H1 (cell line): Measurements from ENCODE around the gene TNS3. TPM values are rescaled to one million over a fixed set of nuclear protein-coding genes. Genes with fewer than 3 reads are reported as not detected.

ENCODE experiments used
- CTCF ChIA-PET: fragments of 300-600 bp; sonication (Branson Sonifier 250); formaldehyde crosslinking; loops from one replicate; lab custom pipeline; 2021; ENCODE audit not compliant: partially characterized antibody; lab: Charles Lee
- POLR2A ChIA-PET: fragments of 300-600 bp; sonication (Branson Sonifier 250); formaldehyde crosslinking; loops from one replicate; lab custom pipeline; 2021; ENCODE audit warnings: inconsistent platforms; ENCODE audit not compliant: partially characterized antibody; lab: Charles Lee
- DNase-seq, 2 experiments: peaks; one replicate each; pipeline versions ENCODE4 v3.0.0 to v3.0.0-alpha.2; 2010 to 2022; ENCODE audit warnings: low spot score in 2 of 2, low read depth in 1 of 2, mixed read lengths in 1 of 2
- FAIRE-seq: peaks from 2 replicates; lab custom pipeline; 2011; peaks lifted over from hg19 to GRCh38; lab: Jason Lieb, UNC
- H2AFZ ChIP-seq: 2 replicates; pipeline ENCODE4 v1.8.1; 2012; ENCODE audit warnings: low read length, inconsistent platforms
- H2AK5ac ChIP-seq: 2 replicates; pipeline ENCODE4 v1.6.1; 2013; ENCODE audit warnings: low read depth, low read length
- H2BK120ac ChIP-seq: replicated peaks from 2 replicates; pipeline ENCODE3; 2013; ENCODE audit warnings: low read depth, low read length, inconsistent platforms
- H2BK12ac ChIP-seq: 2 replicates; pipeline ENCODE4 v1.6.1; 2013; ENCODE audit warnings: low read depth, low read length
- H2BK15ac ChIP-seq: 2 replicates; pipeline ENCODE4 v1.6.1; 2013; ENCODE audit warnings: low read length
- H2BK20ac ChIP-seq: 2 replicates; pipeline ENCODE4 v1.6.1; 2013; ENCODE audit warnings: low read length
- H2BK5ac ChIP-seq: 2 replicates; pipeline ENCODE4 v1.6.1; 2013; ENCODE audit warnings: low read depth, low read length
- H3K14ac ChIP-seq: 2 replicates; pipeline ENCODE4 v1.6.1; 2013; ENCODE audit warnings: inconsistent platforms; ENCODE audit not compliant: insufficient read length
- H3K18ac ChIP-seq: 2 replicates; pipeline ENCODE4 v1.6.1; 2013; ENCODE audit warnings: low read length; ENCODE audit errors: extremely low read depth
- H3K23ac ChIP-seq: 2 replicates; pipeline ENCODE4 v1.6.1; 2013; ENCODE audit warnings: inconsistent platforms; ENCODE audit not compliant: insufficient read length
- H3K23me2 ChIP-seq: 2 replicates; pipeline ENCODE4 v1.6.1; 2013; ENCODE audit warnings: low read depth, low read length
- H3K27ac ChIP-seq: 2 replicates; pipeline ENCODE4 v1.6.1; 2011; ENCODE audit warnings: low read depth, low read length, inconsistent platforms
- H3K27me3 ChIP-seq, 4 experiments: replicated peaks in 1 of 4; 1 replicate in 1 of 4; 2 replicates in 3 of 4; pipeline versions ENCODE4 v1.6.1 to v1.8.1; 2011 to 2013; ENCODE audit warnings: low read length in 3 of 4, mild to moderate bottlenecking in 3 of 4, inconsistent platforms in 2 of 4, mixed read lengths in 2 of 4, moderate library complexity in 1 of 4; ENCODE audit not compliant: control insufficient read depth in 3 of 4, insufficient read depth in 3 of 4; ENCODE audit errors: extremely low read depth in 1 of 4
- H3K36me3 ChIP-seq, 4 experiments: 2 replicates each; pipeline versions ENCODE4 v1.6.1 to v1.8.1; 2011 to 2013; ENCODE audit warnings: mild to moderate bottlenecking in 4 of 4, low read length in 3 of 4, moderate library complexity in 2 of 4, control low read depth in 1 of 4, inconsistent platforms in 1 of 4; ENCODE audit not compliant: insufficient read depth in 4 of 4, control insufficient read depth in 2 of 4
- H3K4ac ChIP-seq: replicated peaks from 2 replicates; pipeline ENCODE3; 2013; ENCODE audit warnings: low read length, low read depth, mixed read lengths, inconsistent platforms; ENCODE audit not compliant: insufficient read length
- H3K4me1 ChIP-seq, 4 experiments: replicated peaks in 1 of 4; 1 replicate in 1 of 4; 2 replicates in 3 of 4; pipeline versions ENCODE4 v1.6.1 to v1.8.1; 2011 to 2013; ENCODE audit warnings: low read length in 3 of 4, inconsistent platforms in 2 of 4, mixed read lengths in 1 of 4; ENCODE audit not compliant: insufficient read depth in 4 of 4, control insufficient read depth in 3 of 4
- H3K4me2 ChIP-seq, 2 experiments: 2 replicates each; pipeline versions ENCODE4 v1.6.1 to v1.8.1; 2011 to 2013; ENCODE audit warnings: low read depth in 2 of 2, low read length in 2 of 2, control low read depth in 1 of 2, inconsistent platforms in 1 of 2, mild to moderate bottlenecking in 1 of 2; ENCODE audit not compliant: insufficient read depth in 1 of 2
- H3K4me3 ChIP-seq, 4 experiments: fragments of 200-600, 300-600 bp in 1 of 4; sonication (generic), shearing (Covaris generic), sonication (Bioruptor Twin) in 1 of 4; 2 replicates each; pipeline versions ENCODE4 v1.5.1 to v1.8.1; 2011 to 2016; ENCODE audit warnings: low read length in 4 of 4, low read depth in 3 of 4, control low read depth in 2 of 4, inconsistent platforms in 2 of 4, mild to moderate bottlenecking in 2 of 4, mixed read lengths in 1 of 4, moderate library complexity in 1 of 4; ENCODE audit not compliant: insufficient read depth in 2 of 4; ENCODE audit errors: extremely low read depth in 1 of 4
- H3K56ac ChIP-seq: replicated peaks from 2 replicates; pipeline ENCODE3; 2013; ENCODE audit warnings: low read depth, mild to moderate bottlenecking, mixed read lengths, low read length, inconsistent platforms; ENCODE audit not compliant: insufficient read length
- H3K79me1 ChIP-seq: 2 replicates; pipeline ENCODE4 v1.6.1; 2013; ENCODE audit warnings: low read depth, low read length, control low read depth
- H3K79me2 ChIP-seq, 2 experiments: 2 replicates each; pipeline versions ENCODE4 v1.6.1 to v1.8.1; 2012 to 2013; ENCODE audit warnings: low read length in 2 of 2, mild to moderate bottlenecking in 2 of 2, inconsistent platforms in 1 of 2; ENCODE audit not compliant: insufficient read depth in 2 of 2, control insufficient read depth in 1 of 2
- H3K9ac ChIP-seq, 4 experiments: replicated peaks in 1 of 4; 1 replicate in 1 of 4; 2 replicates in 3 of 4; pipeline versions ENCODE4 v1.6.1 to v1.8.1; 2011 to 2013; ENCODE audit warnings: low read depth in 3 of 4, low read length in 3 of 4, control low read depth in 2 of 4, mild to moderate bottlenecking in 2 of 4, moderate library complexity in 2 of 4, inconsistent platforms in 1 of 4; ENCODE audit errors: extremely low read depth in 1 of 4
- H3K9me3 ChIP-seq, 2 experiments: 2 replicates each; pipeline versions ENCODE4 v1.6.1 to v1.8.1; 2012 to 2013; ENCODE audit warnings: mild to moderate bottlenecking in 2 of 2, moderate library complexity in 2 of 2, control low read depth in 1 of 2, inconsistent platforms in 1 of 2, low read depth in 1 of 2, low read length in 1 of 2, mixed read lengths in 1 of 2; ENCODE audit not compliant: insufficient read depth in 2 of 2
- H4K20me1 ChIP-seq, 2 experiments: replicated peaks in 1 of 2; 2 replicates each; pipeline versions ENCODE3 to v1.8.1; 2011 to 2013; ENCODE audit warnings: inconsistent platforms in 2 of 2, low read length in 2 of 2, mild to moderate bottlenecking in 1 of 2; ENCODE audit not compliant: insufficient read depth in 2 of 2, control insufficient read depth in 1 of 2
- H4K5ac ChIP-seq: 2 replicates; pipeline ENCODE4 v1.6.1; 2013; ENCODE audit warnings: low read length, low read depth, mixed read lengths, inconsistent platforms; ENCODE audit not compliant: insufficient read length
- H4K8ac ChIP-seq: 2 replicates; pipeline ENCODE4 v1.8.0; 2013; ENCODE audit warnings: mild to moderate bottlenecking, moderate library complexity, low read length, inconsistent platforms; ENCODE audit not compliant: insufficient read depth; ENCODE audit errors: extremely low read depth
- H4K91ac ChIP-seq: replicated peaks from 2 replicates; pipeline ENCODE3; 2013; ENCODE audit warnings: low read length, mixed read lengths, inconsistent platforms; ENCODE audit not compliant: insufficient read length
- ASH2L ChIP-seq: fragments of 200-600, 300-600 bp; sonication (generic); IDR thresholded peaks from one replicate; pipeline ENCODE4 v1.7.1; 2017; ENCODE audit warnings: low read length
- CEBPB ChIP-seq: IDR thresholded peaks from 2 replicates; pipeline ENCODE4 v1.6.1; 2012; ENCODE audit warnings: low read depth, low read length
- EGR1 ChIP-seq: IDR thresholded peaks from 2 replicates; pipeline ENCODE4 v1.6.1; 2011; ENCODE audit warnings: low read depth, low read length, borderline replicate concordance
- POLR2AphosphoS5 ChIP-seq: IDR thresholded peaks from 2 replicates; pipeline ENCODE4 v1.6.1; 2011; ENCODE audit warnings: low read depth, low read length
- RNF2 ChIP-seq: fragments of 200-900, 300-1000 bp; sonication (generic); IDR thresholded peaks from 2 replicates; pipeline ENCODE4 v1.7.1; 2016; ENCODE audit warnings: borderline replicate concordance, low read depth, mild to moderate bottlenecking, antibody characterized with exemption, low read length; ENCODE audit not compliant: poor library complexity, severe bottlenecking; ENCODE audit errors: missing control alignments
- WGBS, 2 experiments: shearing (Covaris generic) in 1 of 2; methylation state at CpG; one replicate each; pipeline versions ENCODE4 v1.1.6 to v1.1.7; 2013 to 2015; ENCODE audit warnings: low lambda C conversion rate in 2 of 2, mixed read lengths in 2 of 2, inconsistent platforms in 1 of 2, low coverage in 1 of 2, missing lambda C conversion rate in 1 of 2; ENCODE audit not compliant: insufficient replicate concordance in 2 of 2, insufficient coverage in 1 of 2, insufficient read length in 1 of 2; ENCODE audit errors: extremely low coverage in 1 of 2, missing lambda C conversion rate in 1 of 2; 5-methylcytosine and 5-hydroxymethylcytosine counted together
- polyA plus RNA-seq, 7 experiments: library from polyadenylated mRNA; depleted of rRNA in 3 of 7; stranded (reverse) in 5 of 7; unstranded in 2 of 7; fragments of >200 nt in 5 of 7; fragments of 200-250 nt in 2 of 7; gene quantifications; 1 replicate in 5 of 7; 2 replicates in 1 of 7; 4 replicates in 1 of 7; pipeline versions ENCODE4 v1.2.1 to v1.2.3, GENCODE V29; 2011 to 2013; ENCODE audit warnings: missing spikeins in 2 of 7, mixed read lengths in 2 of 7
- total RNA-seq: library from RNA; stranded (reverse); fragmentation: NEBNext Ultra II Directional; extraction: Animal tissue kit (Norgen Biotek cat#: 25700); gene quantifications from 2 replicates; pipeline ENCODE4 v1.2.1, GENCODE V29; 2021
- TF ChIP-seq, protein P1 (sequence below): IDR thresholded peaks from 2 replicates; pipeline ENCODE4 v1.6.1; 2012; ENCODE audit warnings: inconsistent platforms
- TF ChIP-seq, protein P2 (sequence below): IDR thresholded peaks from 2 replicates; pipeline ENCODE4 v1.6.1; 2011; ENCODE audit warnings: low read length, improper control_type of control experiment
- TF ChIP-seq, protein P3 (sequence below): IDR thresholded peaks from 2 replicates; pipeline ENCODE4 v1.6.1; 2012; ENCODE audit warnings: inconsistent platforms

Gene TNS3
- total and polyA plus RNA-seq, 2 of the 8 experiments (the other 6 are each of a cell fraction or from before 2014, with no cell fraction given): 11.9 to 24.2 TPM

DNA sequence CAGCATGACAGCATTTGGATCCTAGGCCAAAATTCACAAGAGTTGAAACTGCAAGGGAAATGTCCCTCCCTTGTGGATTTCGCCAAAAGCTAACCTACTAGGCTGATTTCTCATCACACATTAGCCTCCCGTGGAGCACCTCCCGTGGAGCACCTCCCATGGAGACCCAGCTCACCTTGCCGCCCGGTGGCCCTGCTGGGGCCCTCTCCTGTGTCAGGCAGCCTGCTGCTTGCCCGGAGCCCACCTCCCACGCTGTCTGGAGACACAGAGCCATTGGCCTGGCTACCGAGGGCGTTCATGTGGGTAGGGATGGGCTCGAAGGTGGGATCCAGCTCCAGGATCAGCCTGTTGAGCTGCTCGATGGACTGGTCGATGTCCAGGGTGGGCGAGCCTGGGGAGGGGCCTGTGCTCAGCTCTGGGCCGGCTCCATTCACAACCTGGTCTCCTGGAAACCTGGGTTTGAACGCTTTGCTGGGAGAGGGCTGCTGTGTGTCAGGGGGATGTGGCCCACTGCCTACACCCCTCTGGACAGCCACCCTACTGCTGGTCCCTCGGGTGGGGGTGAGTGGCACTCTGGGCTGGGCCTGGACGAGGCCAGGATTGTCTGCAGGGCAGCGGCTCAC lies 213.6 kb downstream of the TNS3 start:
- H4K91ac ChIP-seq: no peak overlapping the region
- POLR2A ChIA-PET: no interaction called here
- no peak for DNase-seq
- H3K4me1 ChIP-seq: peaks cover 0 to 7% (median 3%) of the 10 kb centered on the region in 4 experiments; a peak in 6 of 7 replicates
- peaks cover 7% of the 10 kb centered on the region; the same call in 1 of the 2 replicates for H3K79me1 ChIP-seq
- no peaks in the 10 kb centered on the region for H3K9me3 ChIP-seq
- no peak overlapping the region for H3K18ac ChIP-seq
- H4K5ac ChIP-seq: no peak overlapping the region
- H3K79me2 ChIP-seq: no peaks in the 10 kb centered on the region
- H4K20me1 ChIP-seq: no peaks in the 10 kb centered on the region
- no peak for FAIRE-seq
- H3K9ac ChIP-seq: no peak overlapping the region
- 87% methylated on average over 17 of the region's 18 CpGs; no CpG with 5 or more reads in 1 of the 2 experiments for WGBS, 2 experiments
- peaks cover 2 to 11% (median 5%) of the 10 kb centered on the region in 4 experiments; a peak in 4 of 8 replicates for H3K36me3 ChIP-seq
- H2BK120ac ChIP-seq: no peak overlapping the region
- no peak overlapping the region for H4K8ac ChIP-seq
- no peak overlapping the region for H3K4me3 ChIP-seq
- CTCF ChIA-PET: interaction anchor here (0.6 to 1.8 kb wide), 2 partner anchors 12 to 526 kb away, joined by 3 to 5 read pairs; no protein-coding TSS in a partner anchor
- no peak overlapping the region for H3K4me2 ChIP-seq
- H3K23ac ChIP-seq: no peak overlapping the region
- no peak overlapping the region for H2AFZ ChIP-seq
- H3K56ac ChIP-seq: no peak overlapping the region
- H2BK12ac ChIP-seq: no peak overlapping the region
- no peak overlapping the region for H3K27ac ChIP-seq
- no peak overlapping the region for H2BK15ac ChIP-seq
- H3K23me2 ChIP-seq: no peaks in the 10 kb centered on the region
- no peaks in the 10 kb centered on the region; a peak in 1 of 7 replicates for H3K27me3 ChIP-seq
- no peak overlapping the region for H2BK5ac ChIP-seq
- H3K4ac ChIP-seq: no peak overlapping the region
- H3K14ac ChIP-seq: no peak overlapping the region
- H2BK20ac ChIP-seq: no peak overlapping the region
- H2AK5ac ChIP-seq: no peak overlapping the region
- TF ChIP-seq, protein P1, sequence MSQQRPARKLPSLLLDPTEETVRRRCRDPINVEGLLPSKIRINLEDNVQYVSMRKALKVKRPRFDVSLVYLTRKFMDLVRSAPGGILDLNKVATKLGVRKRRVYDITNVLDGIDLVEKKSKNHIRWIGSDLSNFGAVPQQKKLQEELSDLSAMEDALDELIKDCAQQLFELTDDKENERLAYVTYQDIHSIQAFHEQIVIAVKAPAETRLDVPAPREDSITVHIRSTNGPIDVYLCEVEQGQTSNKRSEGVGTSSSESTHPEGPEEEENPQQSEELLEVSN: no peak
- TF ChIP-seq EGR1 (no peak), ASH2L (no peak), RNF2 (no peak), CEBPB (no peak), POLR2AphosphoS5 (no peak)
- TF ChIP-seq, protein P2, sequence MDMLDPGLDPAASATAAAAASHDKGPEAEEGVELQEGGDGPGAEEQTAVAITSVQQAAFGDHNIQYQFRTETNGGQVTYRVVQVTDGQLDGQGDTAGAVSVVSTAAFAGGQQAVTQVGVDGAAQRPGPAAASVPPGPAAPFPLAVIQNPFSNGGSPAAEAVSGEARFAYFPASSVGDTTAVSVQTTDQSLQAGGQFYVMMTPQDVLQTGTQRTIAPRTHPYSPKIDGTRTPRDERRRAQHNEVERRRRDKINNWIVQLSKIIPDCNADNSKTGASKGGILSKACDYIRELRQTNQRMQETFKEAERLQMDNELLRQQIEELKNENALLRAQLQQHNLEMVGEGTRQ: no peak
- TF ChIP-seq, protein P3, sequence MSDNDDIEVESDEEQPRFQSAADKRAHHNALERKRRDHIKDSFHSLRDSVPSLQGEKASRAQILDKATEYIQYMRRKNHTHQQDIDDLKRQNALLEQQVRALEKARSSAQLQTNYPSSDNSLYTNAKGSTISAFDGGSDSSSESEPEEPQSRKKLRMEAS: no peak
